ENCODE measurements around the gene MINDY4B. TPM values are rescaled to one million over a fixed set of nuclear protein-coding genes. Genes with fewer than 3 reads are reported as not detected.

The MINDY4B gene
- total and polyA plus RNA-seq, 10 of the 15 experiments (the other 5 are each of a cell fraction or from before 2014, with no cell fraction given), result not detected

DNA sequence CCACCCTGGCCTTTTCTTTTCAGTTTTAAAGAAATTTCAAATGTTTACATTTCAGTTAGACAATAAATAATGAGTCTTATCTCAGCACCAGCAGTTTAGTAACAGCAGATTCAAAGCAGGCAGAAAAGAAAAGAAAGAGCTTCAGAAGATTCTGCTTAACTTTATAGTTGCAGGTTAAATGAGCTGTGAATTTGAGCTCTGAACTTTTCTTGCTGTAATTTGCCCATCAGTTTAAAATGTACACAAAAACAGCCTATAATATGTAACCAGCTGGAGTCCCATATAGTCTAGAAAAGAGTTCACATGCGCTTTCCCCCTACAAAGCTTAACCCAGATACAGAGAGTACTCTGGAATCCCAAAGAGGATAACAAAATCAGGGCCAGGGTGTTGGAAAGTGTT, 82.6 kb downstream of the MINDY4B start (continued):
- TF ChIP-seq, protein P1, sequence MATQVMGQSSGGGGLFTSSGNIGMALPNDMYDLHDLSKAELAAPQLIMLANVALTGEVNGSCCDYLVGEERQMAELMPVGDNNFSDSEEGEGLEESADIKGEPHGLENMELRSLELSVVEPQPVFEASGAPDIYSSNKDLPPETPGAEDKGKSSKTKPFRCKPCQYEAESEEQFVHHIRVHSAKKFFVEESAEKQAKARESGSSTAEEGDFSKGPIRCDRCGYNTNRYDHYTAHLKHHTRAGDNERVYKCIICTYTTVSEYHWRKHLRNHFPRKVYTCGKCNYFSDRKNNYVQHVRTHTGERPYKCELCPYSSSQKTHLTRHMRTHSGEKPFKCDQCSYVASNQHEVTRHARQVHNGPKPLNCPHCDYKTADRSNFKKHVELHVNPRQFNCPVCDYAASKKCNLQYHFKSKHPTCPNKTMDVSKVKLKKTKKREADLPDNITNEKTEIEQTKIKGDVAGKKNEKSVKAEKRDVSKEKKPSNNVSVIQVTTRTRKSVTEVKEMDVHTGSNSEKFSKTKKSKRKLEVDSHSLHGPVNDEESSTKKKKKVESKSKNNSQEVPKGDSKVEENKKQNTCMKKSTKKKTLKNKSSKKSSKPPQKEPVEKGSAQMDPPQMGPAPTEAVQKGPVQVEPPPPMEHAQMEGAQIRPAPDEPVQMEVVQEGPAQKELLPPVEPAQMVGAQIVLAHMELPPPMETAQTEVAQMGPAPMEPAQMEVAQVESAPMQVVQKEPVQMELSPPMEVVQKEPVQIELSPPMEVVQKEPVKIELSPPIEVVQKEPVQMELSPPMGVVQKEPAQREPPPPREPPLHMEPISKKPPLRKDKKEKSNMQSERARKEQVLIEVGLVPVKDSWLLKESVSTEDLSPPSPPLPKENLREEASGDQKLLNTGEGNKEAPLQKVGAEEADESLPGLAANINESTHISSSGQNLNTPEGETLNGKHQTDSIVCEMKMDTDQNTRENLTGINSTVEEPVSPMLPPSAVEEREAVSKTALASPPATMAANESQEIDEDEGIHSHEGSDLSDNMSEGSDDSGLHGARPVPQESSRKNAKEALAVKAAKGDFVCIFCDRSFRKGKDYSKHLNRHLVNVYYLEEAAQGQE (IDR thresholded peaks at IDR 0.05; ENCODE audit: low read depth, low read length), result no peak
- TF ChIP-seq POU2F2 (IDR thresholded peaks at IDR 0.05; ENCODE audit: borderline replicate concordance, low read depth, low read length) (no peak), SMAD5 (IDR thresholded peaks at IDR 0.05; ENCODE audit: low read depth) (no peak), TCF7 (IDR thresholded peaks at IDR 0.05; ENCODE audit: borderline replicate concordance) (no peak), CBX5 (IDR thresholded peaks at IDR 0.05; ENCODE audit: low read depth) (no peak)
- TF ChIP-seq, protein P2, sequence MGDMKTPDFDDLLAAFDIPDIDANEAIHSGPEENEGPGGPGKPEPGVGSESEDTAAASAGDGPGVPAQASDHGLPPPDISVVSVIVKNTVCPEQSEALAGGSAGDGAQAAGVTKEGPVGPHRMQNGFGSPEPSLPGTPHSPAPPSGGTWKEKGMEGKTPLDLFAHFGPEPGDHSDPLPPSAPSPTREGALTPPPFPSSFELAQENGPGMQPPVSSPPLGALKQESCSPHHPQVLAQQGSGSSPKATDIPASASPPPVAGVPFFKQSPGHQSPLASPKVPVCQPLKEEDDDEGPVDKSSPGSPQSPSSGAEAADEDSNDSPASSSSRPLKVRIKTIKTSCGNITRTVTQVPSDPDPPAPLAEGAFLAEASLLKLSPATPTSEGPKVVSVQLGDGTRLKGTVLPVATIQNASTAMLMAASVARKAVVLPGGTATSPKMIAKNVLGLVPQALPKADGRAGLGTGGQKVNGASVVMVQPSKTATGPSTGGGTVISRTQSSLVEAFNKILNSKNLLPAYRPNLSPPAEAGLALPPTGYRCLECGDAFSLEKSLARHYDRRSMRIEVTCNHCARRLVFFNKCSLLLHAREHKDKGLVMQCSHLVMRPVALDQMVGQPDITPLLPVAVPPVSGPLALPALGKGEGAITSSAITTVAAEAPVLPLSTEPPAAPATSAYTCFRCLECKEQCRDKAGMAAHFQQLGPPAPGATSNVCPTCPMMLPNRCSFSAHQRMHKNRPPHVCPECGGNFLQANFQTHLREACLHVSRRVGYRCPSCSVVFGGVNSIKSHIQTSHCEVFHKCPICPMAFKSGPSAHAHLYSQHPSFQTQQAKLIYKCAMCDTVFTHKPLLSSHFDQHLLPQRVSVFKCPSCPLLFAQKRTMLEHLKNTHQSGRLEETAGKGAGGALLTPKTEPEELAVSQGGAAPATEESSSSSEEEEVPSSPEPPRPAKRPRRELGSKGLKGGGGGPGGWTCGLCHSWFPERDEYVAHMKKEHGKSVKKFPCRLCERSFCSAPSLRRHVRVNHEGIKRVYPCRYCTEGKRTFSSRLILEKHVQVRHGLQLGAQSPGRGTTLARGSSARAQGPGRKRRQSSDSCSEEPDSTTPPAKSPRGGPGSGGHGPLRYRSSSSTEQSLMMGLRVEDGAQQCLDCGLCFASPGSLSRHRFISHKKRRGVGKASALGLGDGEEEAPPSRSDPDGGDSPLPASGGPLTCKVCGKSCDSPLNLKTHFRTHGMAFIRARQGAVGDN (IDR thresholded peaks at IDR 0.05), result no peak
- TF ChIP-seq, protein P3, sequence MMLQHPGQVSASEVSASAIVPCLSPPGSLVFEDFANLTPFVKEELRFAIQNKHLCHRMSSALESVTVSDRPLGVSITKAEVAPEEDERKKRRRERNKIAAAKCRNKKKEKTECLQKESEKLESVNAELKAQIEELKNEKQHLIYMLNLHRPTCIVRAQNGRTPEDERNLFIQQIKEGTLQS (IDR thresholded peaks at IDR 0.05; ENCODE audit: borderline replicate concordance, extremely low read depth, low read depth, low read length), result no peak

Other genes with a start within 250 kb of the MINDY4B start
- 0.06 TPM in 1 of 2 replicates, not detected in the other for gene ERICH6, start 201.5 kb downstream of the MINDY4B start, total RNA-seq (2014; rRNA removed)
- 0.04 and 0.09 TPM in 2 replicates for gene ERICH6, start 201.5 kb downstream of the MINDY4B start, total RNA-seq (2014; rRNA removed; fragmentation: Illumina TruSeq; extraction: Trizol)
- 0.40 TPM in 1 of 2 replicates, not detected in the other for gene ERICH6, start 201.5 kb downstream of the MINDY4B start, total RNA-seq (2021)
- not detected in 2 replicates for gene ERICH6, start 201.5 kb downstream of the MINDY4B start, polyA plus RNA-seq (2011; rRNA removed)
- gene ERICH6, start 201.5 kb downstream of the MINDY4B start, polyA plus RNA-seq (2014; fragmentation: Illumina TruSeq; extraction: Trizol), result not detected in 2 replicates
- under 1 TPM in 1 of 2 experiments, not detected in 1; 0.40 TPM for gene ERICH6, start 201.5 kb downstream of the MINDY4B start, polyA plus RNA-seq (2014; fragmentation: Nextera tagmentation; extraction: Ambion mirVana)
- not detected in 2 replicates for gene ERICH6, start 201.5 kb downstream of the MINDY4B start, polyA plus RNA-seq (2014; rRNA removed)
- gene ERICH6, start 201.5 kb downstream of the MINDY4B start, polyA plus RNA-seq (2016; fragmentation: Nextera tagmentation; extraction: Ambion mirVana), result under 1 TPM in 1 of 2 experiments, not detected in 1; 0.39 TPM
- gene SIAH2, start 142.3 kb downstream of the MINDY4B start, total RNA-seq (2014; rRNA removed), result 41.4 and 47.0 TPM in 2 replicates
- 26.9 and 27.8 TPM in 2 replicates for gene SIAH2, start 142.3 kb downstream of the MINDY4B start, total RNA-seq (2014; rRNA removed; fragmentation: Illumina TruSeq; extraction: Trizol)
- 31.7 and 38.0 TPM in 2 replicates for gene SIAH2, start 142.3 kb downstream of the MINDY4B start, total RNA-seq (2021)
- gene SIAH2, start 142.3 kb downstream of the MINDY4B start, polyA plus RNA-seq (2011; rRNA removed), result 42.3 and 51.5 TPM in 2 replicates
- 33.7 and 37.2 TPM in 2 replicates for gene SIAH2, start 142.3 kb downstream of the MINDY4B start, polyA plus RNA-seq (2014; fragmentation: Illumina TruSeq; extraction: Trizol)
- 10 to 100 TPM in 1 of 2 experiments, 1 to 10 TPM in 1; 6.1 to 14.2 TPM for gene SIAH2, start 142.3 kb downstream of the MINDY4B start, polyA plus RNA-seq (2014; fragmentation: Nextera tagmentation; extraction: Ambion mirVana)
- gene SIAH2, start 142.3 kb downstream of the MINDY4B start, polyA plus RNA-seq (2014; rRNA removed), result 41.4 and 43.0 TPM in 2 replicates
- 10 to 100 TPM in 1 of 2 experiments, 1 to 10 TPM in 1; 3.3 to 16.3 TPM for gene SIAH2, start 142.3 kb downstream of the MINDY4B start, polyA plus RNA-seq (2016; fragmentation: Nextera tagmentation; extraction: Ambion mirVana)
- gene CLRN1, start 67.3 kb upstream of the MINDY4B start, total RNA-seq (2014; rRNA removed), result not detected in 2 replicates
- not detected in 2 replicates for gene CLRN1, start 67.3 kb upstream of the MINDY4B start, total RNA-seq (2014; rRNA removed; fragmentation: Illumina TruSeq; extraction: Trizol)
- not detected in 2 replicates for gene CLRN1, start 67.3 kb upstream of the MINDY4B start, total RNA-seq (2021)
- not detected in 2 replicates for gene CLRN1, start 67.3 kb upstream of the MINDY4B start, polyA plus RNA-seq (2011; rRNA removed)
- gene CLRN1, start 67.3 kb upstream of the MINDY4B start, polyA plus RNA-seq (2014; fragmentation: Illumina TruSeq; extraction: Trizol), result not detected in 2 replicates
- not detected for gene CLRN1, start 67.3 kb upstream of the MINDY4B start, polyA plus RNA-seq (2014; fragmentation: Nextera tagmentation; extraction: Ambion mirVana)
- gene CLRN1, start 67.3 kb upstream of the MINDY4B start, polyA plus RNA-seq (2014; rRNA removed), result not detected in 2 replicates
- not detected for gene CLRN1, start 67.3 kb upstream of the MINDY4B start, polyA plus RNA-seq (2016; fragmentation: Nextera tagmentation; extraction: Ambion mirVana)
- 0.05 and 0.06 TPM in 2 replicates for gene MED12L, start 180.2 kb upstream of the MINDY4B start, total RNA-seq (2014; rRNA removed)
- gene MED12L, start 180.2 kb upstream of the MINDY4B start, total RNA-seq (2014; rRNA removed; fragmentation: Illumina TruSeq; extraction: Trizol), result 0.04 and 0.05 TPM in 2 replicates
- 0.03 TPM in 2 replicates for gene MED12L, start 180.2 kb upstream of the MINDY4B start, total RNA-seq (2021)
- 0.01 TPM in 1 of 2 replicates, not detected in the other for gene MED12L, start 180.2 kb upstream of the MINDY4B start, polyA plus RNA-seq (2011; rRNA removed)
- gene MED12L, start 180.2 kb upstream of the MINDY4B start, polyA plus RNA-seq (2014; fragmentation: Illumina TruSeq; extraction: Trizol), result 0.01 and 0.03 TPM in 2 replicates
- under 1 TPM; 0.02 to 0.04 TPM for gene MED12L, start 180.2 kb upstream of the MINDY4B start, polyA plus RNA-seq (2014; fragmentation: Nextera tagmentation; extraction: Ambion mirVana)
- 0.01 and 0.03 TPM in 2 replicates for gene MED12L, start 180.2 kb upstream of the MINDY4B start, polyA plus RNA-seq (2014; rRNA removed)
- under 1 TPM in 1 of 2 experiments, not detected in 1; 0.05 TPM for gene MED12L, start 180.2 kb upstream of the MINDY4B start, polyA plus RNA-seq (2016; fragmentation: Nextera tagmentation; extraction: Ambion mirVana)

Measured in GM12878 (cell line).